A673 (cell line): ENCODE data around the gene HEMGN.
"Not testable (repeated sequence)": the region's sequence is repeated elsewhere in the genome, so short reads cannot be mapped to it uniquely, and the experiment has no call there.

Experiments
- EZH2 ChIP-seq: fragments of 200-600 bp; sonication (generic); IDR thresholded peaks from 2 replicates; pipeline ENCODE4 v1.6.1; 2017; ENCODE audit warnings: borderline replicate concordance, low read depth, mild to moderate bottlenecking, mixed read lengths, antibody characterized with exemption, low read length; ENCODE audit not compliant: poor library complexity, severe bottlenecking
- TF ChIP-seq, protein P1 (sequence below): fragments of 300-800, 200-600 bp; sonication (generic); conservative IDR thresholded peaks from 2 replicates; pipeline ENCODE4 v1.5.1; 2017; ENCODE audit warnings: low read depth, mild to moderate bottlenecking, antibody characterized with exemption, low read length, moderate library complexity, mixed read lengths

DNA sequence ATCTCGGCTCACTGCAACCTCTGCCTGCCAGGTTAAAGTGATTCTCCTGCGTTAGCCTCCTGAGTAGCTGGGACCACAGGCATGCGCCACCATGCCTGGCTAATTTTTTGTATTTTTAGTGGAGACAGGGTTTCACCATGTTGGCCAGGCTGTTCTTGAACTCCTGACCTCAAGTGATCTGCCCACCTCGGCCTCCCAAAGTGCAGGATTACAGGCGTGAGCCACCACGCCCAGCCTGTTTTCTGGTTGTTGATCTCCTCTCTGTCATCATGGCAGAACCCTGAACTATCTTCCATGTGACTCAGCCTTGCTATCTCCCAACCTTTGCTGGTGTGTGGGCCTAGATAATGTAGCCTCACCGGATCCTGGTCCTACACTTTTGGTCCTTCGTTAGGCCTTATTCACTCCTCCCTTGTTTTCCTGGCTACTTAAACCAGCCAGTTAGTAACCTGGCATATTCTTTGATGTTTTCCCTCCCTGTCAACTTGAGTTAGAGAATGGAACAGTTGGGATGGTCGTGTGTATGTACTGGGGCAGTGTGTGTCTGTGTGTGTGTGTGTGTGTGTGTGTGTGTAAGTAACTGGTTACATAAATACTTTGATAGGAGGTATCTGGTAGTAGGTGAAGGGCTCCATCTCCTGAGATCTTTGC lies 22.8 kb upstream of the HEMGN start:
- TF ChIP-seq, protein P1, sequence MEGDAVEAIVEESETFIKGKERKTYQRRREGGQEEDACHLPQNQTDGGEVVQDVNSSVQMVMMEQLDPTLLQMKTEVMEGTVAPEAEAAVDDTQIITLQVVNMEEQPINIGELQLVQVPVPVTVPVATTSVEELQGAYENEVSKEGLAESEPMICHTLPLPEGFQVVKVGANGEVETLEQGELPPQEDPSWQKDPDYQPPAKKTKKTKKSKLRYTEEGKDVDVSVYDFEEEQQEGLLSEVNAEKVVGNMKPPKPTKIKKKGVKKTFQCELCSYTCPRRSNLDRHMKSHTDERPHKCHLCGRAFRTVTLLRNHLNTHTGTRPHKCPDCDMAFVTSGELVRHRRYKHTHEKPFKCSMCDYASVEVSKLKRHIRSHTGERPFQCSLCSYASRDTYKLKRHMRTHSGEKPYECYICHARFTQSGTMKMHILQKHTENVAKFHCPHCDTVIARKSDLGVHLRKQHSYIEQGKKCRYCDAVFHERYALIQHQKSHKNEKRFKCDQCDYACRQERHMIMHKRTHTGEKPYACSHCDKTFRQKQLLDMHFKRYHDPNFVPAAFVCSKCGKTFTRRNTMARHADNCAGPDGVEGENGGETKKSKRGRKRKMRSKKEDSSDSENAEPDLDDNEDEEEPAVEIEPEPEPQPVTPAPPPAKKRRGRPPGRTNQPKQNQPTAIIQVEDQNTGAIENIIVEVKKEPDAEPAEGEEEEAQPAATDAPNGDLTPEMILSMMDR = not testable (repeated sequence)
- not testable (repeated sequence) for TF ChIP-seq EZH2
